Airway epithelial cell (primary cell): Measurements from ENCODE around the gene SYNPR. TPM values are rescaled to one million over a fixed set of nuclear protein-coding genes. Genes with fewer than 3 reads are reported as not detected.

Source experiments
- total RNA-seq: library from RNA; depleted of rRNA; stranded (reverse); fragments of >200 nt; gene quantifications from 2 replicates; pipeline ENCODE4 v1.2.3, GENCODE V29; 2015

Gene SYNPR
- total RNA-seq: not detected in 2 replicates

DNA sequence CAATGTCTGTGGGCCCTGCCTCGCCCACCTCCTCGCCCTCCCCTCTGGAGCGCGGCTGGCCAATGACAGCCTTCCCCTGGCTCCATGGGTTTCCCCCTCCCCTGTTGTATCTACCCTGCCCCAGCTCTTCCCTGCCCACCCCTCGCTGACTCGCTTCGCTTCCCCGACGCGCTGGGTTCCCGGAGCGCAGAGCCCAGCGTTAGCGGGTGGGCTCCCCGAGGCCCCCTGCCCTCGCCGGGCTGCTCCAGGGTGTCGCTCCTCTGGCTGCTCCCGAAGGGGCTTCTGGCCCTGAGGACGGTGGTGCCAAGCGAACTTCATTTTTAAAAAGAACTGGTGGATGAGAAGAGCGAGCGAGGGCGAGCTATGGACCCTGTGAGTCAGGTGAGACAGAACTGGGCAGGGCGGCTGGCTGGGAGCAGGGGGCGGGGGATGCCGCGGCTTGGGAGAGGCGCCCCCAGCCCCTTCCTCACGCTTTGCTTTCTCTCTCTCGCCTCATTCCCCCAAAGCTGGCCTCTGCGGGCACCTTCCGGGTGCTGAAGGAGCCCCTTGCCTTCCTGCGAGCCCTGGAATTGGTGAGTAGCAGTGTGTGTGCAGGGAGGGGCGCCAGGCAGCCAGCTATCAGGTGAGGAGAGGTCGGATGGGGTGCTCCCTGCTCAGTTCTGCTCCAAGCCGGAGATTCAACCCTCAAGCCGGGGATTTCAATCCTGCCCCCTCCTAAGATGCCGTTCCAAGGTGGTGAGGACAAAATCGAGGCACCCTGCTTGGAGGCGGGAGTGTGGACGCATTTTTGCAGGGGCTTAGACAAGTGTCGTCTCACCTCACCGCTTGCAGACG, at the start of gene SYNPR:
SYNPR (plus strand) TSS at position 138 of the 834 bp plus-strand sequence.

DNA sequence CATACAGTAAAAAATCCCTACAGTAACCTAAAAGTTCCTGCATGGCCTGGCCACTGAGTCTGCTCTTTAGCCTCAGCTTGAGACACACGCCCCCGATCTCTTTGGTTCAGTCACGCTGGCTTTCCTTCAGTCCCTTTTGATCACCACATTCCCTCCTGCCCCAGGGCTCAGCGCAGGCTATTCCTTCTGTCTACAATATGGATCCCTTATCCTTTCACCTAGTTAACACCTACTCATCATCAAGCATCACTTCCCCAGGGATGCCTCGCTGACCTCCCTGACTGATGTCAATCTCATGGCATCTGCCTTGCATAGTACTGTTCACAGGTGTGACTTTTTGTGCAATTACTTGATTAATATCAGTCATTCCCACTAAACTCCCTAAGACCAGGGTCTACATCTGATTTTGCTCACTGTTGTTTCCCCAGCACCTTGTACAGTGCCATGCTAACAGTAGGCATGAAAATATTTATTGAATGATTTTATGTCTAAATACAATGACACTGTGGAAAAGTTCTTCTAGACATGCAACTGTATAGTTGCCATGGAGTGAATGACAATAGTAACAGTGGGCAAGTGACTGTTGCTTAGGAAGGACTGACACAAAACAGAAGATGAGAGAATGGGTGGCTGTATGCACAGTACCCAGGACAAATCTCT, 374.1 kb downstream of the SYNPR start, which contains the start of gene SNTN:
SNTN (plus strand) TSS at position 610 of the 660 bp plus-strand sequence; CDS start at position 623, 13 bp downstream.

